Body of pancreas (tissue), 4 donors: Measurements from ENCODE around the gene TRAPPC2L.

Experiments
- CTCF ChIP-seq, 7 experiments: fragments of 450-650 bp in 4 of 7; fragments of 200-600 bp in 3 of 7; sonication (generic) in 3 of 7; IDR thresholded peaks; one replicate each; pipeline ENCODE4 v1.5.1; 2016 to 2019; ENCODE audit warnings: antibody characterized with exemption in 7 of 7
- POLR2A ChIP-seq, 3 donors: fragments of 450-650 bp; IDR thresholded peaks; one replicate each; pipeline ENCODE4 v1.6.1; 2016; ENCODE audit warnings: antibody characterized with exemption in 3 of 3, mild to moderate bottlenecking in 2 of 3

GRCh38 chr16:88809068-88809675, 47.8 kb upstream of the TRAPPC2L start:
- no peak for TF ChIP-seq POLR2A (IDR thresholded peaks at IDR 0.05)
- no peak for TF ChIP-seq CTCF (IDR thresholded peaks at IDR 0.05)
